ENCODE results near the gene CDH11.

Gene CDH11

GRCh38 chr16:64969221-64969620, 152.6 kb downstream of the CDH11 start:
- H3K4me3 ChIP-seq (ENCODE audit: insufficient read length, low read depth): no peak overlapping the region
- no peak for DNase-seq (ENCODE audit: low read depth, low spot score)
- H3K9me3 ChIP-seq (ENCODE audit: insufficient read depth, low read length): no peaks in the 10 kb centered on the region
- no peaks in the 10 kb centered on the region for H3K4me1 ChIP-seq (ENCODE audit: insufficient read depth, insufficient read length)
- no peaks in the 10 kb centered on the region for H3K27me3 ChIP-seq (ENCODE audit: insufficient read depth, insufficient read length)
- peaks cover 24% of the 10 kb centered on the region for H3K36me3 ChIP-seq (ENCODE audit: insufficient read depth, insufficient read length, low read length)
- TF ChIP-seq SUZ12 (IDR thresholded peaks at IDR 0.05; ENCODE audit: extremely low read depth, insufficient read depth, insufficient read length): no peak
- no peak for TF ChIP-seq YY1 (IDR thresholded peaks at IDR 0.05; ENCODE audit: insufficient read depth, insufficient read length)
- no peak for TF ChIP-seq ZNF274 (IDR thresholded peaks at IDR 0.05; ENCODE audit: low read depth, low read length)
- no peak overlapping the region for H3K9ac ChIP-seq (ENCODE audit: insufficient read length, low read depth)

GRCh38 chr16:64968539-64968938, 153.3 kb downstream of the CDH11 start:
- H3K27me3 ChIP-seq (ENCODE audit: insufficient read depth, insufficient read length): no peaks in the 10 kb centered on the region
- no peak overlapping the region for H3K4me3 ChIP-seq (ENCODE audit: insufficient read length, low read depth)
- no peak for DNase-seq (ENCODE audit: low read depth, low spot score)
- H3K9ac ChIP-seq (ENCODE audit: insufficient read length, low read depth): no peak overlapping the region
- no peaks in the 10 kb centered on the region for H3K9me3 ChIP-seq (ENCODE audit: insufficient read depth, low read length)
- no peaks in the 10 kb centered on the region for H3K4me1 ChIP-seq (ENCODE audit: insufficient read depth, insufficient read length)
- TF ChIP-seq ZNF274 (IDR thresholded peaks at IDR 0.05; ENCODE audit: low read depth, low read length) (no peak), SUZ12 (IDR thresholded peaks at IDR 0.05; ENCODE audit: extremely low read depth, insufficient read depth, insufficient read length) (no peak), YY1 (IDR thresholded peaks at IDR 0.05; ENCODE audit: insufficient read depth, insufficient read length) (no peak)
- H3K36me3 ChIP-seq (ENCODE audit: insufficient read depth, insufficient read length, low read length): peaks cover 24% of the 10 kb centered on the region

- H3K27me3 ChIP-seq (ENCODE audit: insufficient read depth, insufficient read length): no peaks in the 10 kb centered on the region
- H3K36me3 ChIP-seq (ENCODE audit: insufficient read depth, insufficient read length, low read length): peaks cover 2% of the 10 kb centered on the region
- no peak for DNase-seq (ENCODE audit: low read depth, low spot score)
- no peak overlapping the region for H3K4me3 ChIP-seq (ENCODE audit: insufficient read length, low read depth)
- H3K9me3 ChIP-seq (ENCODE audit: insufficient read depth, low read length): no peaks in the 10 kb centered on the region
- no peak overlapping the region for H3K9ac ChIP-seq (ENCODE audit: insufficient read length, low read depth)
- TF ChIP-seq YY1 (IDR thresholded peaks at IDR 0.05; ENCODE audit: insufficient read depth, insufficient read length): no peak
- no peak for TF ChIP-seq SUZ12 (IDR thresholded peaks at IDR 0.05; ENCODE audit: extremely low read depth, insufficient read depth, insufficient read length)
- TF ChIP-seq ZNF274 (IDR thresholded peaks at IDR 0.05; ENCODE audit: low read depth, low read length): no peak
- no peaks in the 10 kb centered on the region for H3K4me1 ChIP-seq (ENCODE audit: insufficient read depth, insufficient read length)
Measured at GRCh38 chr16:64964126-64964540, 157.7 kb downstream of the CDH11 start.

DNA sequence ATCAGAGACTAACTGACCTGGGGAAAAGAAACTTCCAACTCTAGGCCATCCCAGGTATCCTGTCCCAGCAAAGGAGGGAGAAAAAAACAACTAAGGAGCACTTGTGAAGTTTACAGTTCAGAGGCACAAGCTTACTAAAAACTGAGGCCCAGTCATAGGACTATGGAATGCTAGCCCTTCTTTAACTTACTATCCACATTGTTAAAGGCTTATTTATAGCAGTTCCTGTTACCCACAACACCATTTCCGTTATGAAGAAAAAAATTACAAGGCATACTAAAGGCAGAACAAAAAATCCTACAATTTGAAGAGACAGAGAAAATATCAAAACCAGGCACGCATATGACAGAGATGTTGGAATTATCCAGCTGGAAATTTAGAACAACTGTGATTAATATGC, 159.1 kb downstream of the CDH11 start:
- TF ChIP-seq YY1 (IDR thresholded peaks at IDR 0.05; ENCODE audit: insufficient read depth, insufficient read length): no peak
- TF ChIP-seq ZNF274 (IDR thresholded peaks at IDR 0.05; ENCODE audit: low read depth, low read length): no peak
- no peak for TF ChIP-seq SUZ12 (IDR thresholded peaks at IDR 0.05; ENCODE audit: extremely low read depth, insufficient read depth, insufficient read length)
- Histone ChIP-seq H3K36me3 (ENCODE audit: insufficient read depth, insufficient read length, low read length) (peaks cover 2% of the 10 kb centered on the region), H3K4me3 (ENCODE audit: insufficient read length, low read depth) (no peak overlapping the region), H3K9me3 (ENCODE audit: insufficient read depth, low read length) (no peaks in the 10 kb centered on the region), H3K27me3 (ENCODE audit: insufficient read depth, insufficient read length) (no peaks in the 10 kb centered on the region), H3K9ac (ENCODE audit: insufficient read length, low read depth) (no peak overlapping the region), H3K4me1 (ENCODE audit: insufficient read depth, insufficient read length) (no peaks in the 10 kb centered on the region)
- DNase-seq (ENCODE audit: low read depth, low spot score): no peak

GRCh38 chr16:64957246-64957645, 164.6 kb downstream of the CDH11 start:
- Histone ChIP-seq H3K9me3 (ENCODE audit: insufficient read depth, low read length) (no peaks in the 10 kb centered on the region), H3K36me3 (ENCODE audit: insufficient read depth, insufficient read length, low read length) (no peaks in the 10 kb centered on the region), H3K9ac (ENCODE audit: insufficient read length, low read depth) (no peak overlapping the region), H3K4me1 (ENCODE audit: insufficient read depth, insufficient read length) (no peaks in the 10 kb centered on the region), H3K27me3 (ENCODE audit: insufficient read depth, insufficient read length) (no peaks in the 10 kb centered on the region), H3K4me3 (ENCODE audit: insufficient read length, low read depth) (no peak overlapping the region)
- DNase-seq (ENCODE audit: low read depth, low spot score): no peak
- no peak for TF ChIP-seq ZNF274 (IDR thresholded peaks at IDR 0.05; ENCODE audit: low read depth, low read length)
- TF ChIP-seq SUZ12 (IDR thresholded peaks at IDR 0.05; ENCODE audit: extremely low read depth, insufficient read depth, insufficient read length): no peak

GRCh38 chr16:64952177-64952576, 169.7 kb downstream of the CDH11 start:
- no peaks in the 10 kb centered on the region for H3K9me3 ChIP-seq (ENCODE audit: insufficient read depth, low read length)
- no peak overlapping the region for H3K9ac ChIP-seq (ENCODE audit: insufficient read length, low read depth)
- H3K36me3 ChIP-seq (ENCODE audit: insufficient read depth, insufficient read length, low read length): peaks cover 22% of the 10 kb centered on the region
- H3K4me3 ChIP-seq (ENCODE audit: insufficient read length, low read depth): no peak overlapping the region
- no peaks in the 10 kb centered on the region for H3K4me1 ChIP-seq (ENCODE audit: insufficient read depth, insufficient read length)
- DNase-seq (ENCODE audit: low read depth, low spot score): no peak
- no peaks in the 10 kb centered on the region for H3K27me3 ChIP-seq (ENCODE audit: insufficient read depth, insufficient read length)
- no peak for TF ChIP-seq ZNF274 (IDR thresholded peaks at IDR 0.05; ENCODE audit: low read depth, low read length)
- TF ChIP-seq SUZ12 (IDR thresholded peaks at IDR 0.05; ENCODE audit: extremely low read depth, insufficient read depth, insufficient read length): no peak
- no peak for TF ChIP-seq YY1 (IDR thresholded peaks at IDR 0.05; ENCODE audit: insufficient read depth, insufficient read length)

- no peak for DNase-seq (ENCODE audit: low read depth, low spot score)
- no peak for TF ChIP-seq YY1 (IDR thresholded peaks at IDR 0.05; ENCODE audit: insufficient read depth, insufficient read length)
- no peak for TF ChIP-seq ZNF274 (IDR thresholded peaks at IDR 0.05; ENCODE audit: low read depth, low read length)
- no peak for TF ChIP-seq SUZ12 (IDR thresholded peaks at IDR 0.05; ENCODE audit: extremely low read depth, insufficient read depth, insufficient read length)
- Histone ChIP-seq H3K4me3 (ENCODE audit: insufficient read length, low read depth) (no peak overlapping the region), H3K4me1 (ENCODE audit: insufficient read depth, insufficient read length) (no peaks in the 10 kb centered on the region), H3K9me3 (ENCODE audit: insufficient read depth, low read length) (no peaks in the 10 kb centered on the region), H3K36me3 (ENCODE audit: insufficient read depth, insufficient read length, low read length) (peaks cover 25% of the 10 kb centered on the region), H3K27me3 (ENCODE audit: insufficient read depth, insufficient read length) (no peaks in the 10 kb centered on the region), H3K9ac (ENCODE audit: insufficient read length, low read depth) (no peak overlapping the region)
Measured at GRCh38 chr16:64951193-64951592, 170.7 kb downstream of the CDH11 start.

GRCh38 chr16:64950731-64951130, 171.1 kb downstream of the CDH11 start:
- H3K36me3 ChIP-seq (ENCODE audit: insufficient read depth, insufficient read length, low read length): peaks cover 25% of the 10 kb centered on the region
- TF ChIP-seq YY1 (IDR thresholded peaks at IDR 0.05; ENCODE audit: insufficient read depth, insufficient read length): no peak
- no peak for TF ChIP-seq SUZ12 (IDR thresholded peaks at IDR 0.05; ENCODE audit: extremely low read depth, insufficient read depth, insufficient read length)
- TF ChIP-seq ZNF274 (IDR thresholded peaks at IDR 0.05; ENCODE audit: low read depth, low read length): no peak
- H3K9me3 ChIP-seq (ENCODE audit: insufficient read depth, low read length): no peaks in the 10 kb centered on the region
- no peaks in the 10 kb centered on the region for H3K4me1 ChIP-seq (ENCODE audit: insufficient read depth, insufficient read length)
- no peak overlapping the region for H3K4me3 ChIP-seq (ENCODE audit: insufficient read length, low read depth)
- no peak for DNase-seq (ENCODE audit: low read depth, low spot score)
- no peaks in the 10 kb centered on the region for H3K27me3 ChIP-seq (ENCODE audit: insufficient read depth, insufficient read length)
- no peak overlapping the region for H3K9ac ChIP-seq (ENCODE audit: insufficient read length, low read depth)

Data from NT2/D1 (cell line).